ENCODE results near the gene PDZK1. TPM values are rescaled to one million over a fixed set of nuclear protein-coding genes. Genes with fewer than 3 reads are reported as not detected.
"Not testable (repeated sequence)": the region's sequence is repeated elsewhere in the genome, so short reads cannot be mapped to it uniquely, and the experiment has no call there.

The PDZK1 gene
- total RNA-seq, 1 experiment from 2014 or later, result 0.27 TPM

DNA sequence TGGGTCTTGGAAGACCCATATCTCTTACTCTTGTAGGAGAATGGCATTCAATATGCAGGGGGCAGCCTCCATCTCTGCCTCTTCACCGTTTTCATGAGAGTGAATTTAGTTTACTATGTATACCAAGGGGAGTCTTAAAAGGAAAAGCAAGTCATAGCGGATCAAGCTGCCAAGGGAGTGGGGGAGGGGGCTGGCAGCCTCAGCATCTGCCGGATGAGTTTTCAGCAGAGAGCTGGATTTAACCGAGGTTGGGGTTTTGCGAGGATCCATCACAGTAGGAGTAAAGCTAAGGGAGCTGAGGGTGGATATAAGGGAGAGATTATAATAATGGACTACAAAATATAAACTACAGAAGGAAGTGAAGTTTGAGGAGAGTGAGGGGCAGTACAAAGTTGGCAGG, 22.0 kb upstream of the PDZK1 start:
- H2AFZ ChIP-seq (ENCODE audit: low read depth, low read length, poor library complexity, severe bottlenecking), result no peak overlapping the region
- H3K4me3 ChIP-seq (replicated peaks in 1 of 2; ENCODE audit: low read depth in 1 of 2, low read length in 2 of 2), result no peak overlapping the region
- no peaks in the 10 kb centered on the region for H3K27me3 ChIP-seq (ENCODE audit: insufficient read depth, low read length)
- TF ChIP-seq, protein P1, sequence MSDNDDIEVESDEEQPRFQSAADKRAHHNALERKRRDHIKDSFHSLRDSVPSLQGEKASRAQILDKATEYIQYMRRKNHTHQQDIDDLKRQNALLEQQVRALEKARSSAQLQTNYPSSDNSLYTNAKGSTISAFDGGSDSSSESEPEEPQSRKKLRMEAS (IDR thresholded peaks at IDR 0.05), result no peak
- TF ChIP-seq EGR1 (IDR thresholded peaks at IDR 0.05; ENCODE audit: low read depth) (no peak), ZFX (IDR thresholded peaks at IDR 0.05) (no peak), ZNF274 (IDR thresholded peaks at IDR 0.05; ENCODE audit: low read depth, low read length) (no peak), YY1 (IDR thresholded peaks at IDR 0.05; ENCODE audit: extremely low read depth, insufficient replicate concordance, low read depth, low read length) (no peak), EZH2 (IDR thresholded peaks at IDR 0.05) (no peak), SIN3A (IDR thresholded peaks at IDR 0.05; ENCODE audit: low read depth) (no peak), JUND (IDR thresholded peaks at IDR 0.05) (no peak), ELF1 (IDR thresholded peaks at IDR 0.05; ENCODE audit: borderline replicate concordance, low read depth) (no peak), SRF (IDR thresholded peaks at IDR 0.05; ENCODE audit: low read depth) (no peak), TCF7L2 (IDR thresholded peaks at IDR 0.05; ENCODE audit: borderline replicate concordance, extremely low read depth, insufficient read depth, insufficient read length) (no peak), CEBPB (IDR thresholded peaks at IDR 0.05; ENCODE audit: low read depth) (no peak)
- TF ChIP-seq, protein P2, sequence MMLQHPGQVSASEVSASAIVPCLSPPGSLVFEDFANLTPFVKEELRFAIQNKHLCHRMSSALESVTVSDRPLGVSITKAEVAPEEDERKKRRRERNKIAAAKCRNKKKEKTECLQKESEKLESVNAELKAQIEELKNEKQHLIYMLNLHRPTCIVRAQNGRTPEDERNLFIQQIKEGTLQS (IDR thresholded peaks at IDR 0.05), result no peak
- TF ChIP-seq, protein P3, sequence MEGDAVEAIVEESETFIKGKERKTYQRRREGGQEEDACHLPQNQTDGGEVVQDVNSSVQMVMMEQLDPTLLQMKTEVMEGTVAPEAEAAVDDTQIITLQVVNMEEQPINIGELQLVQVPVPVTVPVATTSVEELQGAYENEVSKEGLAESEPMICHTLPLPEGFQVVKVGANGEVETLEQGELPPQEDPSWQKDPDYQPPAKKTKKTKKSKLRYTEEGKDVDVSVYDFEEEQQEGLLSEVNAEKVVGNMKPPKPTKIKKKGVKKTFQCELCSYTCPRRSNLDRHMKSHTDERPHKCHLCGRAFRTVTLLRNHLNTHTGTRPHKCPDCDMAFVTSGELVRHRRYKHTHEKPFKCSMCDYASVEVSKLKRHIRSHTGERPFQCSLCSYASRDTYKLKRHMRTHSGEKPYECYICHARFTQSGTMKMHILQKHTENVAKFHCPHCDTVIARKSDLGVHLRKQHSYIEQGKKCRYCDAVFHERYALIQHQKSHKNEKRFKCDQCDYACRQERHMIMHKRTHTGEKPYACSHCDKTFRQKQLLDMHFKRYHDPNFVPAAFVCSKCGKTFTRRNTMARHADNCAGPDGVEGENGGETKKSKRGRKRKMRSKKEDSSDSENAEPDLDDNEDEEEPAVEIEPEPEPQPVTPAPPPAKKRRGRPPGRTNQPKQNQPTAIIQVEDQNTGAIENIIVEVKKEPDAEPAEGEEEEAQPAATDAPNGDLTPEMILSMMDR (IDR thresholded peaks at IDR 0.05 in 2 of 3, conservative IDR thresholded peaks at IDR 0.05 in 1 of 3; ENCODE audit: borderline replicate concordance in 1 of 3, insufficient read depth in 1 of 3, low read depth in 2 of 3, low read length in 2 of 3), result no peak
- TF ChIP-seq, protein P4, sequence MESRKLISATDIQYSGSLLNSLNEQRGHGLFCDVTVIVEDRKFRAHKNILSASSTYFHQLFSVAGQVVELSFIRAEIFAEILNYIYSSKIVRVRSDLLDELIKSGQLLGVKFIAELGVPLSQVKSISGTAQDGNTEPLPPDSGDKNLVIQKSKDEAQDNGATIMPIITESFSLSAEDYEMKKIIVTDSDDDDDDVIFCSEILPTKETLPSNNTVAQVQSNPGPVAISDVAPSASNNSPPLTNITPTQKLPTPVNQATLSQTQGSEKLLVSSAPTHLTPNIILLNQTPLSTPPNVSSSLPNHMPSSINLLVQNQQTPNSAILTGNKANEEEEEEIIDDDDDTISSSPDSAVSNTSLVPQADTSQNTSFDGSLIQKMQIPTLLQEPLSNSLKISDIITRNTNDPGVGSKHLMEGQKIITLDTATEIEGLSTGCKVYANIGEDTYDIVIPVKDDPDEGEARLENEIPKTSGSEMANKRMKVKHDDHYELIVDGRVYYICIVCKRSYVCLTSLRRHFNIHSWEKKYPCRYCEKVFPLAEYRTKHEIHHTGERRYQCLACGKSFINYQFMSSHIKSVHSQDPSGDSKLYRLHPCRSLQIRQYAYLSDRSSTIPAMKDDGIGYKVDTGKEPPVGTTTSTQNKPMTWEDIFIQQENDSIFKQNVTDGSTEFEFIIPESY (IDR thresholded peaks at IDR 0.05; ENCODE audit: extremely low read depth, insufficient replicate concordance, low read length), result no peak
- DNase-seq (ENCODE audit: low read depth, low spot score), result no peak
- ATAC-seq, result no peak
- BruUV-seq (replicated peaks), result no TSS peak
- no peaks in the 10 kb centered on the region for H3K9me2 ChIP-seq (ENCODE audit: insufficient read depth)
- H3K4me1 ChIP-seq (ENCODE audit: control insufficient read depth in 1 of 2, insufficient read depth in 2 of 2, low read length in 2 of 2), result peaks cover 0 to 7% of the 10 kb centered on the region in 2 experiments; a peak in 2 of 4 replicates
- H3K9me3 ChIP-seq (ENCODE audit: control insufficient read depth in 1 of 2, insufficient read depth in 1 of 2, low read depth in 1 of 2, low read length in 2 of 2), result no peaks in the 10 kb centered on the region
- no peak overlapping the region for H3K9ac ChIP-seq (ENCODE audit: low read length)
- no peak overlapping the region for H3K27ac ChIP-seq (ENCODE audit: low read depth, low read length)
- no peak overlapping the region for H3K4me2 ChIP-seq (ENCODE audit: low read length)
- ChIA-PET CTCF (no interaction called here), RAD21 (ENCODE audit: low non-redundant PET in 1 of 2, low total read pairs in 2 of 2, uncharacterized antibody in 2 of 2, unreplicated experiment in 2 of 2) (no interaction called here), POLR2A (no interaction called here)
- no peaks in the 10 kb centered on the region for H3K36me3 ChIP-seq (ENCODE audit: control insufficient read depth in 1 of 2, insufficient read depth in 2 of 2, low read length in 2 of 2)
- no peaks in the 10 kb centered on the region for H4K20me1 ChIP-seq (ENCODE audit: insufficient read depth)
- H3K79me2 ChIP-seq (ENCODE audit: insufficient read depth, low read length), result no peaks in the 10 kb centered on the region
- intact Hi-C loops (cut with micrococcal nuclease), result loop anchor here (10.0 kb wide), 1 partner anchor 134 kb away; no protein-coding TSS in a partner anchor

DNA sequence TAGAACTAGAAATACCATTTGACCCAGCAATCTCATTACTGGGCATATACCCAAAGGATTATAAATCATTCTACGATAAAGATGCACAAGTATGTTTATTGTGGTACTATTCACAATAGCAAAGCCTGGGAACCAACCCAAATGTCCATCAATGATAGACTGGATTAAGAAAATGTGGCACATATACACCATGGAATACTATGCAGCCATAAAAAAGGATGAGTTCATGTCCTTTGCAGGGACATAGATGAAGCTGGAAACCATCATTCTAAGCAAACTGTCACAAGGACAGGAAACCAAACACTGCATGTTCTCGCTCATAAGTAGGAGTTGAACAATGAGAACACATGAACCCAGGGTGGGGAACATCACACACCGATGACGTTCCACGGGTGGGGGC, 19.0 kb upstream of the PDZK1 start:
- DNase-seq (ENCODE audit: low read depth, low spot score); H3K9me2 ChIP-seq (ENCODE audit: insufficient read depth); ATAC-seq; H3K36me3 ChIP-seq (ENCODE audit: control insufficient read depth in 1 of 2, insufficient read depth in 2 of 2, low read length in 2 of 2); H3K4me2 ChIP-seq (ENCODE audit: low read length); H3K27me3 ChIP-seq (ENCODE audit: insufficient read depth, low read length); H3K79me2 ChIP-seq (ENCODE audit: insufficient read depth, low read length); RAD21 ChIA-PET (ENCODE audit: low non-redundant PET in 1 of 2, low total read pairs in 2 of 2, uncharacterized antibody in 2 of 2, unreplicated experiment in 2 of 2); POLR2A ChIA-PET; H3K9ac ChIP-seq (ENCODE audit: low read length); H3K27ac ChIP-seq (ENCODE audit: low read depth, low read length); H4K20me1 ChIP-seq (ENCODE audit: insufficient read depth); H3K9me3 ChIP-seq (ENCODE audit: control insufficient read depth in 1 of 2, insufficient read depth in 1 of 2, low read depth in 1 of 2, low read length in 2 of 2); BruUV-seq (replicated peaks); H3K4me3 ChIP-seq (replicated peaks in 1 of 2; ENCODE audit: low read depth in 1 of 2, low read length in 2 of 2); CTCF ChIA-PET; H2AFZ ChIP-seq (ENCODE audit: low read depth, low read length, poor library complexity, severe bottlenecking): not testable (repeated sequence)
- intact Hi-C loops (cut with micrococcal nuclease), result loop anchor here (10.0 kb wide), 1 partner anchor 131 kb away; no protein-coding TSS in a partner anchor
- H3K4me1 ChIP-seq (ENCODE audit: control insufficient read depth in 1 of 2, insufficient read depth in 2 of 2, low read length in 2 of 2), result peaks cover 0 to 13% of the 10 kb centered on the region in 2 experiments; a peak in 2 of 4 replicates
